A549 (cell line): ENCODE measurements around the gene CTPS2. TPM values are rescaled to one million over a fixed set of nuclear protein-coding genes. Genes with fewer than 3 reads are reported as not detected.

ENCODE experiments used
- ATAC-seq, 2 experiments: fragments of 200-7000 bp in 1 of 2; fragments of >200 bp in 1 of 2; cut with Nextera tagmentation in 1 of 2; cut with Tn5 transposase in 1 of 2; 3 replicates each; pipeline versions ENCODE4 v1.8.0 to v1.9.1; 2018 to 2020; ENCODE audit warnings: mild to moderate bottlenecking in 1 of 2, moderate library complexity in 1 of 2
- CTCF ChIA-PET: fragments of 300-600 bp; sonication (Branson Sonifier 250); formaldehyde crosslinking; extraction: SDS; loops from one replicate; lab custom pipeline; 2021; ENCODE audit warnings: antibody characterized with exemption, inconsistent platforms; lab: Yijun Ruan, JAX
- POLR2A ChIA-PET: fragments of 350-600 bp; formaldehyde crosslinking; extraction: SDS; loops from one replicate; lab custom pipeline; 2021; ENCODE audit warnings: antibody characterized with exemption, inconsistent platforms; lab: Yijun Ruan, JAX
- DNase-seq, 2 experiments: peaks; one replicate each; pipeline versions ENCODE4 v3.0.0 to v3.0.0-alpha.2; 2011 to 2016; ENCODE audit warnings: low read depth in 1 of 2, low spot score in 1 of 2
- FAIRE-seq: peaks from 2 replicates; lab custom pipeline; 2011; peaks lifted over from hg19 to GRCh38; lab: Jason Lieb, UNC
- H3K27ac ChIP-seq, 2 experiments: fragments of >200 bp; sonication (Bioruptor Twin); formaldehyde crosslinking; 3 replicates each; pipeline ENCODE4 v1.5.1; 2016 to 2017
- H3K4me1 ChIP-seq: fragments of >200 bp; sonication (Bioruptor Twin); formaldehyde crosslinking; 3 replicates; pipeline ENCODE4 v1.6.1; 2016
- H3K4me2 ChIP-seq: fragments of >200 bp; sonication (Bioruptor Twin); formaldehyde crosslinking; 3 replicates; pipeline ENCODE4 v1.6.1; 2016
- H3K4me3 ChIP-seq: fragments of >200 bp; sonication (Bioruptor Twin); formaldehyde crosslinking; 3 replicates; pipeline ENCODE4 v1.5.1; 2016
- H3K9me3 ChIP-seq: fragments of >200 bp; sonication (Bioruptor Twin); formaldehyde crosslinking; 3 replicates; pipeline ENCODE4 v1.6.1; 2016
- CBX2 ChIP-seq: fragments of 200-600 bp; sonication (generic); IDR thresholded peaks from 2 replicates; pipeline ENCODE4 v1.6.1; 2016; ENCODE audit warnings: low read depth, mild to moderate bottlenecking, borderline replicate concordance
- CEBPB ChIP-seq, 2 experiments: fragments of >200 bp in 1 of 2; sonication (Bioruptor Twin) in 1 of 2; formaldehyde crosslinking in 1 of 2; IDR thresholded peaks; 2 replicates each; pipeline ENCODE4 v1.6.1; 2012 to 2016
- CHD2 ChIP-seq: fragments of 150-350 bp; IDR thresholded peaks from 2 replicates; pipeline ENCODE4 v1.6.1; 2014; ENCODE audit warnings: low read length; ENCODE audit not compliant: partially characterized antibody
- CHD4 ChIP-seq: fragments of 200-600 bp; sonication (generic); IDR thresholded peaks from 2 replicates; pipeline ENCODE4 v1.6.1; 2016; ENCODE audit warnings: antibody characterized with exemption, mild to moderate bottlenecking, borderline replicate concordance
- EHMT2 ChIP-seq: fragments of 200-600 bp; sonication (generic); IDR thresholded peaks from 2 replicates; pipeline ENCODE4 v1.6.1; 2016; ENCODE audit warnings: antibody characterized with exemption, low read depth, mild to moderate bottlenecking, moderate library complexity
- EP300 ChIP-seq, 2 experiments: fragments of >200 bp; sonication (Bioruptor Twin); formaldehyde crosslinking; IDR thresholded peaks; 2 replicates in 1 of 2; 3 replicates in 1 of 2; pipeline ENCODE4 v1.6.1; 2016 to 2017
- ESRRA ChIP-seq: fragments of 150-350 bp; IDR thresholded peaks from 2 replicates; pipeline ENCODE4 v1.6.1; 2014; ENCODE audit warnings: mild to moderate bottlenecking, low read length, borderline replicate concordance
- FOXS1 ChIP-seq: fragments of 250-450 bp; sonication (Bioruptor Pico); IDR thresholded peaks from 2 replicates; pipeline ENCODE4 v1.5.0; 2020; ENCODE audit warnings: mild to moderate bottlenecking, moderate library complexity
- HEYL ChIP-seq: fragments of 250-450 bp; sonication (Bioruptor Pico); IDR thresholded peaks from 2 replicates; pipeline ENCODE4 v1.8.0; 2021; ENCODE audit warnings: mild to moderate bottlenecking, moderate library complexity
- JUN ChIP-seq, 2 experiments: fragments of >200 bp; sonication (Bioruptor Twin); formaldehyde crosslinking; IDR thresholded peaks; 2 replicates in 1 of 2; 3 replicates in 1 of 2; pipeline ENCODE4 v1.6.1; 2016 to 2017
- KDM1A ChIP-seq: fragments of 200-600 bp; sonication (generic); IDR thresholded peaks from 2 replicates; pipeline ENCODE4 v1.6.1; 2016; ENCODE audit warnings: low read depth, mild to moderate bottlenecking
- KDM5A ChIP-seq: fragments of 200-600 bp; sonication (generic); IDR thresholded peaks from 2 replicates; pipeline ENCODE4 v1.6.1; 2016; ENCODE audit warnings: antibody characterized with exemption, mild to moderate bottlenecking
- MAX ChIP-seq: IDR thresholded peaks from 2 replicates; pipeline ENCODE4 v1.6.1; 2012
- MAZ ChIP-seq: fragments of 150-350 bp; IDR thresholded peaks from 2 replicates; pipeline ENCODE4 v1.6.1; 2014; ENCODE audit warnings: antibody characterized with exemption, low read depth, low read length, borderline replicate concordance
- NFE2L2 ChIP-seq: fragments of 150-350 bp; conservative IDR thresholded peaks from 2 replicates; pipeline ENCODE4 v1.6.1; 2014; ENCODE audit warnings: low read length
- PHF8 ChIP-seq: fragments of 200-600 bp; sonication (generic); IDR thresholded peaks from 2 replicates; pipeline ENCODE4 v1.6.1; 2016; ENCODE audit warnings: low read depth, mild to moderate bottlenecking, antibody characterized with exemption, moderate library complexity, borderline replicate concordance
- POLR2A ChIP-seq: IDR thresholded peaks from 2 replicates; pipeline ENCODE4 v1.6.1; 2012; ENCODE audit warnings: mild to moderate bottlenecking, low read length
- POLR2AphosphoS2 ChIP-seq: conservative IDR thresholded peaks from 2 replicates; pipeline ENCODE4 v1.6.1; 2012; ENCODE audit warnings: low read length, improper control_type of control experiment, inconsistent platforms
- RAD21 ChIP-seq, 2 experiments: fragments of >200 bp in 1 of 2; sonication (Bioruptor Twin) in 1 of 2; formaldehyde crosslinking in 1 of 2; IDR thresholded peaks in 1 of 2; conservative IDR thresholded peaks in 1 of 2; 2 replicates in 1 of 2; 3 replicates in 1 of 2; pipeline ENCODE4 v1.6.1; 2012 to 2018; ENCODE audit warnings: inconsistent platforms in 1 of 2
- RARB ChIP-seq: fragments of 250-450 bp; sonication (Bioruptor Pico); IDR thresholded peaks from 2 replicates; pipeline ENCODE4 v1.8.0; 2021; ENCODE audit warnings: mild to moderate bottlenecking, moderate library complexity
- RCOR1 ChIP-seq: fragments of 150-350 bp; IDR thresholded peaks from 2 replicates; pipeline ENCODE4 v1.6.1; 2014; ENCODE audit warnings: antibody characterized with exemption, low read length, low read depth
- RFX5 ChIP-seq: fragments of 450-650 bp; IDR thresholded peaks from 2 replicates; pipeline ENCODE4 v1.7.1; 2014; ENCODE audit warnings: antibody characterized with exemption, mild to moderate bottlenecking, moderate library complexity
- SREBF2 ChIP-seq: fragments of 450-650 bp; IDR thresholded peaks from 2 replicates; pipeline ENCODE4 v1.6.1; 2014; ENCODE audit warnings: mild to moderate bottlenecking, moderate library complexity
- TFCP2L1 ChIP-seq: fragments of 250-450 bp; sonication (Bioruptor Pico); IDR thresholded peaks from 2 replicates; pipeline ENCODE4 v1.5.0; 2021; ENCODE audit warnings: mild to moderate bottlenecking
- TP53 ChIP-seq: fragments of 250-450 bp; sonication (Bioruptor Pico); IDR thresholded peaks from 2 replicates; pipeline ENCODE4 v1.5.0; 2021; ENCODE audit warnings: mild to moderate bottlenecking, moderate library complexity
- ZC3H11A ChIP-seq: fragments of 450-650 bp; IDR thresholded peaks from 2 replicates; pipeline ENCODE4 v1.6.1; 2014; ENCODE audit warnings: antibody characterized with exemption, mild to moderate bottlenecking
- ZSCAN20 ChIP-seq: fragments of 250-450 bp; sonication (Bioruptor Pico); IDR thresholded peaks from 2 replicates; pipeline ENCODE4 v1.8.0; 2022; ENCODE audit warnings: mild to moderate bottlenecking, moderate library complexity
- WGBS: methylation state at CpG from one replicate; pipeline ENCODE4 v1.1.6; 2017; ENCODE audit errors: missing lambda C conversion rate; 5-methylcytosine and 5-hydroxymethylcytosine counted together
- polyA plus RNA-seq, 4 experiments: library from polyadenylated mRNA; depleted of rRNA in 3 of 4; stranded (reverse); fragments of >200 nt; fragmentation: RNase III in 1 of 4; extraction: RNeasy Plus Mini Kit Qiagen cat#74134 plus additional on column Dnase treatment in 1 of 4; gene quantifications; 2 replicates in 3 of 4; 3 replicates in 1 of 4; pipeline ENCODE4 v1.2.3, GENCODE V29; 2011 to 2017
- TF ChIP-seq, protein P1 (sequence below): fragments of 250-450 bp; sonication (Bioruptor Pico); IDR thresholded peaks from 2 replicates; pipeline ENCODE4 v1.5.0; 2020; ENCODE audit warnings: low read depth, mild to moderate bottlenecking, moderate library complexity
- TF ChIP-seq, protein P2 (sequence below): fragments of 250-450 bp; sonication (Bioruptor Pico); IDR thresholded peaks from 2 replicates; pipeline ENCODE4 v1.5.0; 2021; ENCODE audit warnings: mild to moderate bottlenecking, moderate library complexity, borderline replicate concordance
- TF ChIP-seq, protein P3 (sequence below): fragments of 150-350 bp; IDR thresholded peaks from 2 replicates; pipeline ENCODE4 v1.6.1; 2014; ENCODE audit warnings: low read depth, mild to moderate bottlenecking, low read length
- TF ChIP-seq, protein P4 (sequence below): fragments of 450-650 bp; IDR thresholded peaks from 2 replicates; pipeline ENCODE4 v1.6.1; 2014; ENCODE audit warnings: antibody characterized with exemption

CTPS2 gene
- polyA plus RNA-seq, 2 of the 4 experiments (the other 2 are of a cell fraction) = 11.1 to 18.5 TPM

DNA sequence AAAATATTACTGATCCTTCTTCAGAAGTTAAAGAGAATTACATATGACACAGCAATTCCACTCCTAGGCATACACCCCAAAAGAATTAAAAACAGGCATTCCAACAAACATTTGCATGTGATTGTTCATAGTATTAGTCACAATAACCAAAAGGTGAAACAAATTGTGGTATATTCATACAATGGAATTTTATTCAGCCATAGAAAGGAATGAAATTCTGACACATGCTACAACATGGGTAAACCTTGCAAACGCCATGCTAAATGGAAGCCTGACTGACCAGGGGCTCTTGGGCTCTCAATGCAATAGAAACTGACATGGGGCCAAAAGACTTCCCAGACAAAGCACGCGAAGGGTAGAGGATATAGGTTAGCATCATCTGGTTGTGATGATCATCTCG, 124.6 kb downstream of the CTPS2 start (continued):
- TF ChIP-seq HEYL = no peak
- no peak for TF ChIP-seq MAX

GRCh38 chrX:16586377-16587112, 125.9 kb downstream of the CTPS2 start:
- no peak for DNase-seq
- H3K27ac ChIP-seq = no peak overlapping the region
- POLR2A ChIA-PET = no interaction called here
- no peak overlapping the region for H3K4me3 ChIP-seq
- TF ChIP-seq ESRRA = no peak
- TF ChIP-seq TP53 = no peak
- TF ChIP-seq POLR2AphosphoS2 = no peak
- TF ChIP-seq KDM1A = no peak
- no peak for TF ChIP-seq CHD4
- TF ChIP-seq TFCP2L1 = no peak
- TF ChIP-seq EP300 (IDR thresholded peaks at IDR 0.05) = no peak
- TF ChIP-seq KDM5A = no peak
- no peak for TF ChIP-seq CHD2
- TF ChIP-seq POLR2A = no peak
- TF ChIP-seq EHMT2 = no peak
- no peak for TF ChIP-seq RAD21 (conservative IDR thresholded peaks at IDR 0.05 in 1 of 2, IDR thresholded peaks at IDR 0.05 in 1 of 2)
- TF ChIP-seq RARB = no peak
- TF ChIP-seq, protein P1, sequence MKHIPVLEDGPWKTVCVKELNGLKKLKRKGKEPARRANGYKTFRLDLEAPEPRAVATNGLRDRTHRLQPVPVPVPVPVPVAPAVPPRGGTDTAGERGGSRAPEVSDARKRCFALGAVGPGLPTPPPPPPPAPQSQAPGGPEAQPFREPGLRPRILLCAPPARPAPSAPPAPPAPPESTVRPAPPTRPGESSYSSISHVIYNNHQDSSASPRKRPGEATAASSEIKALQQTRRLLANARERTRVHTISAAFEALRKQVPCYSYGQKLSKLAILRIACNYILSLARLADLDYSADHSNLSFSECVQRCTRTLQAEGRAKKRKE = no peak
- TF ChIP-seq ZSCAN20 (CRISPR knock-in tag) = no peak
- no peak for TF ChIP-seq RFX5
- no peak for TF ChIP-seq HEYL
- no peak for TF ChIP-seq FOXS1
- TF ChIP-seq, all 56 proteins: peak for 0
- Histone ChIP-seq H3K9me3 (peaks cover 6% of the 10 kb centered on the region; the same call in 1 of the 3 replicates), H3K4me1 (peaks cover 14% of the 10 kb centered on the region), H3K4me2 (no peak overlapping the region)
- CTCF ChIA-PET = interaction anchor here (0.8 kb wide), 1 partner anchor 150 kb away, joined by 3 read pairs; no protein-coding TSS in a partner anchor
- ATAC-seq (no peak), FAIRE-seq (no peak)
- 93% methylated on average over 6 of the region's 6 CpGs for WGBS

GRCh38 chrX:16585486-16586376, 126.7 kb downstream of the CTPS2 start:
- FAIRE-seq = no peak
- no peak overlapping the region for H3K4me3 ChIP-seq
- H3K27ac ChIP-seq = no peak overlapping the region
- DNase-seq = no peak
- WGBS = 79% methylated on average over 7 of the region's 7 CpGs
- ChIA-PET POLR2A (no interaction called here), CTCF (no interaction called here)
- H3K9me3 ChIP-seq = peaks cover 3% of the 10 kb centered on the region; the same call in 1 of the 3 replicates
- H3K4me1 ChIP-seq = peaks cover 14% of the 10 kb centered on the region
- ATAC-seq = no peak
- no peak overlapping the region for H3K4me2 ChIP-seq
- TF ChIP-seq CEBPB (IDR thresholded peaks at IDR 0.05) (no peak), EP300 (IDR thresholded peaks at IDR 0.05) (no peak), RCOR1 (no peak), CBX2 (no peak), SREBF2 (no peak), MAZ (no peak), TFCP2L1 (no peak), NFE2L2 (no peak), POLR2AphosphoS2 (no peak), JUN (IDR thresholded peaks at IDR 0.05) (no peak), PHF8 (no peak), ZC3H11A (no peak)
- TF ChIP-seq, protein P2, sequence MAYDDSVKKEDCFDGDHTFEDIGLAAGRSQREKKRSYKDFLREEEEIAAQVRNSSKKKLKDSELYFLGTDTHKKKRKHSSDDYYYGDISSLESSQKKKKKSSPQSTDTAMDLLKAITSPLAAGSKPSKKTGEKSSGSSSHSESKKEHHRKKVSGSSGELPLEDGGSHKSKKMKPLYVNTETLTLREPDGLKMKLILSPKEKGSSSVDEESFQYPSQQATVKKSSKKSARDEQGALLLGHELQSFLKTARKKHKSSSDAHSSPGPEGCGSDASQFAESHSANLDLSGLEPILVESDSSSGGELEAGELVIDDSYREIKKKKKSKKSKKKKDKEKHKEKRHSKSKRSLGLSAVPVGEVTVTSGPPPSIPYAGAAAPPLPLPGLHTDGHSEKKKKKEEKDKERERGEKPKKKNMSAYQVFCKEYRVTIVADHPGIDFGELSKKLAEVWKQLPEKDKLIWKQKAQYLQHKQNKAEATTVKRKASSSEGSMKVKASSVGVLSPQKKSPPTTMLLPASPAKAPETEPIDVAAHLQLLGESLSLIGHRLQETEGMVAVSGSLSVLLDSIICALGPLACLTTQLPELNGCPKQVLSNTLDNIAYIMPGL (CRISPR knock-in tag) = no peak
- TF ChIP-seq, protein P3, sequence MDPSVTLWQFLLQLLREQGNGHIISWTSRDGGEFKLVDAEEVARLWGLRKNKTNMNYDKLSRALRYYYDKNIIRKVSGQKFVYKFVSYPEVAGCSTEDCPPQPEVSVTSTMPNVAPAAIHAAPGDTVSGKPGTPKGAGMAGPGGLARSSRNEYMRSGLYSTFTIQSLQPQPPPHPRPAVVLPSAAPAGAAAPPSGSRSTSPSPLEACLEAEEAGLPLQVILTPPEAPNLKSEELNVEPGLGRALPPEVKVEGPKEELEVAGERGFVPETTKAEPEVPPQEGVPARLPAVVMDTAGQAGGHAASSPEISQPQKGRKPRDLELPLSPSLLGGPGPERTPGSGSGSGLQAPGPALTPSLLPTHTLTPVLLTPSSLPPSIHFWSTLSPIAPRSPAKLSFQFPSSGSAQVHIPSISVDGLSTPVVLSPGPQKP = no peak
- TF ChIP-seq, protein P4, sequence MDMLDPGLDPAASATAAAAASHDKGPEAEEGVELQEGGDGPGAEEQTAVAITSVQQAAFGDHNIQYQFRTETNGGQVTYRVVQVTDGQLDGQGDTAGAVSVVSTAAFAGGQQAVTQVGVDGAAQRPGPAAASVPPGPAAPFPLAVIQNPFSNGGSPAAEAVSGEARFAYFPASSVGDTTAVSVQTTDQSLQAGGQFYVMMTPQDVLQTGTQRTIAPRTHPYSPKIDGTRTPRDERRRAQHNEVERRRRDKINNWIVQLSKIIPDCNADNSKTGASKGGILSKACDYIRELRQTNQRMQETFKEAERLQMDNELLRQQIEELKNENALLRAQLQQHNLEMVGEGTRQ = no peak
